K562 (cell line): ENCODE measurements around the gene GZMM. TPM values are rescaled to one million over a fixed set of nuclear protein-coding genes. Genes with fewer than 3 reads are reported as not detected.

ENCODE experiments used
- ASH1L ChIP-seq: fragments of 450-650 bp; IDR thresholded peaks from 2 replicates; pipeline ENCODE4 v1.6.1; 2018; ENCODE audit warnings: borderline replicate concordance, mild to moderate bottlenecking, low read depth; ENCODE audit not compliant: partially characterized antibody
- CBX3 ChIP-seq, 2 experiments: IDR thresholded peaks; 1 replicate in 1 of 2; 2 replicates in 1 of 2; pipeline ENCODE4 v1.6.1; 2012; ENCODE audit warnings: inconsistent platforms in 2 of 2, low read length in 2 of 2, borderline replicate concordance in 1 of 2, control low read depth in 1 of 2
- ELF4 ChIP-seq: fragments of 450-650 bp; formaldehyde crosslinking; IDR thresholded peaks from 2 replicates; pipeline ENCODE4 v1.4.0; 2022; ENCODE audit warnings: missing genetic modification characterization
- FUS ChIP-seq: fragments of 200-400 bp; formaldehyde crosslinking; optimal IDR thresholded peaks from 2 replicates; pipeline ENCODE3; 2017; ENCODE audit warnings: low read depth, low read length
- HNRNPL ChIP-seq: fragments of 200-400 bp; formaldehyde crosslinking; IDR thresholded peaks from 2 replicates; pipeline ENCODE4 v1.6.1; 2017; ENCODE audit warnings: low read depth, mild to moderate bottlenecking, low read length
- MTA1 ChIP-seq: fragments of 450-650 bp; IDR thresholded peaks from 2 replicates; pipeline ENCODE4 v1.6.1; 2017; ENCODE audit warnings: borderline replicate concordance
- NONO ChIP-seq, 2 experiments: fragments of 200-400 bp in 1 of 2; fragments of 450-650 bp in 1 of 2; formaldehyde crosslinking in 1 of 2; IDR thresholded peaks; 2 replicates each; pipeline ENCODE4 v1.6.1; 2017; ENCODE audit warnings: low read depth in 2 of 2, mild to moderate bottlenecking in 2 of 2, moderate library complexity in 2 of 2, low read length in 1 of 2
- PHTF2 ChIP-seq: fragments of 250-450 bp; sonication (Bioruptor Pico); IDR thresholded peaks from 2 replicates; pipeline ENCODE4 v1.5.0; 2021; ENCODE audit warnings: mild to moderate bottlenecking
- PYGO2 ChIP-seq: fragments of 450-650 bp; IDR thresholded peaks from 2 replicates; pipeline ENCODE4 v1.6.1; 2016; ENCODE audit warnings: mild to moderate bottlenecking, missing genetic modification characterization, moderate library complexity, missing compliant biosample characterization
- SRSF9 ChIP-seq: fragments of 200-400 bp; formaldehyde crosslinking; IDR thresholded peaks from 2 replicates; pipeline ENCODE4 v1.6.1; 2017; ENCODE audit warnings: low read depth, low read length, borderline replicate concordance
- TEAD1 ChIP-seq, 2 experiments: fragments of 450-650 bp in 1 of 2; sonication (generic) in 1 of 2; formaldehyde crosslinking; IDR thresholded peaks; 2 replicates each; pipeline versions ENCODE4 v1.4.0 to v1.8.0; 2020 to 2022; ENCODE audit warnings: mild to moderate bottlenecking in 2 of 2, missing genetic modification reagents in 1 of 2
- UBTF ChIP-seq, 2 experiments: IDR thresholded peaks; 2 replicates each; pipeline ENCODE4 v1.6.1; 2012; ENCODE audit warnings: improper control_type of control experiment in 2 of 2, low read depth in 2 of 2, low read length in 2 of 2, borderline replicate concordance in 1 of 2
- ZC3H8 ChIP-seq: fragments of 450-650 bp; IDR thresholded peaks from 2 replicates; pipeline ENCODE4 v1.6.1; 2017
- ZNF23 ChIP-seq: fragments of 250-450 bp; sonication (Bioruptor Pico); IDR thresholded peaks from 2 replicates; pipeline ENCODE4 v1.4.0; 2020; ENCODE audit warnings: mild to moderate bottlenecking
- ZNF324 ChIP-seq: fragments of 250-450 bp; sonication (Bioruptor Pico); IDR thresholded peaks from 2 replicates; pipeline ENCODE4 v1.4.0; 2020; ENCODE audit warnings: mild to moderate bottlenecking
- ZNF77 ChIP-seq: fragments of 250-450 bp; sonication (Bioruptor Pico); IDR thresholded peaks from 2 replicates; pipeline ENCODE4 v1.5.0; 2020
- polyA plus RNA-seq, 8 experiments: library from polyadenylated mRNA; depleted of rRNA in 4 of 8; stranded (reverse) in 5 of 8; unstranded in 3 of 8; fragments of >200 nt; fragmentation: Nextera tagmentation in 2 of 8; fragmentation: Illumina TruSeq in 1 of 8; extraction: Ambion mirVana in 2 of 8; extraction: Trizol in 1 of 8; gene quantifications; 2 replicates each; pipeline versions ENCODE4 v1.2.1 to v1.2.3, GENCODE V29; 2011 to 2014; ENCODE audit warnings: inconsistent platforms in 1 of 8, missing spikeins in 1 of 8
- total RNA-seq, 7 experiments: library from RNA; depleted of rRNA in 6 of 7; stranded (reverse); fragments of >200 nt in 6 of 7; fragmentation: Illumina TruSeq in 2 of 7; extraction: Trizol in 2 of 7; gene quantifications; 2 replicates each; pipeline versions ENCODE4 v1.2.1 to v1.2.3, GENCODE V29; 2011 to 2021; ENCODE audit warnings: low replicate concordance in 1 of 7
- TF ChIP-seq, protein P1 (sequence below): fragments of 450-650 bp; IDR thresholded peaks from 2 replicates; pipeline ENCODE4 v1.6.1; 2014; ENCODE audit warnings: low read depth, mild to moderate bottlenecking, moderate library complexity, borderline replicate concordance
- TF ChIP-seq, protein P2 (sequence below): sonication (generic); formaldehyde crosslinking; IDR thresholded peaks from 2 replicates; pipeline ENCODE4 v1.8.0; 2022; ENCODE audit warnings: mild to moderate bottlenecking, missing genetic modification reagents
- TF ChIP-seq, protein P3 (sequence below): fragments of 250-450 bp; sonication (Bioruptor Pico); IDR thresholded peaks from 2 replicates; pipeline ENCODE4 v1.5.0; 2021; ENCODE audit warnings: mild to moderate bottlenecking, borderline replicate concordance

Gene GZMM
- total and polyA plus RNA-seq, 9 of the 15 experiments (the other 6 are each of a cell fraction or from before 2014, with no cell fraction given), result 0.08 to 2.6 (median 0.70) TPM; not detected in 2

DNA sequence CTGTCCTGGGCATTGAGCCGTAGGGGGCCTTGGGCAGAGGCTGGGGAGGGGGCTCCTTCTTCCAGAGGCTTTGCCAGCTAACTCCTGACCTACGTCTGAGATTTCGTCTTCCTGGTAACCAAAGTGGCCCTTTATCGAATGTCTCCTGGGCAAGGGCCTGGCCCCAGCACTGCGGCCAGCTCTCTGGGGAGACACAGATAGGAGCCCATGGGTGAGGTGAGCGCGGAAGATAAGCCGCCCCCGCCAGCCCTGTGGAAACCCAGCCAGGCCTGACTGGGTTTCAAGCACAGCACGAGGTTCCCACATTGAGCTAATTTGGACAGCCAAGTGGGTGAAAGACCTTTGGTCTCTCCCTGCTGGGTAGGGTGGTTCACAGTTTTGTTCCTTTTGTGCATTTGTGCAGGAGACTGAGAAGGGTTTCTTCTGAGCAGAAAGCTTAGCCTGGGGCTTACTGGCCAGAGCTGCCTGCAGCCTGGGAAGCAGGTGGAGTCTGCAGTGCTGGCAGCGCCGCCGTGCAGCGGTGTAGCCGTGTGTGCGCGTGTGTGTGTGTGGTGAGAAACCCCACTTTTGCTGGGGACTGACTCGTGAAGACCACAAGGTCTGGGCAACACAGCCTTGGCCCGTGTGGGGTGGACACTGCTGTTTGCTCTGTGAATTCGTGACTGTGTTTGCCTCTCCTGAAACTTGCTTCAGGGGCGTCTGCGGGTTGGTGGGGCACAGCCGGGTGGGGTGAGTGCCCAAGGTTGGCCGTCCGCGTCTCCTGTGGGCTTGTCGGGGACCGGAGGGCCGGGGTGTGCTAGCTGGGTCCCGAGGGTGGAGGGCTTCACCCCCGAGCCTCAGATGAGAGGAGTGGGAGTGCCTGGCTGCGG lies 31.0 kb downstream of the GZMM start (continued):
- TF ChIP-seq, protein P1, sequence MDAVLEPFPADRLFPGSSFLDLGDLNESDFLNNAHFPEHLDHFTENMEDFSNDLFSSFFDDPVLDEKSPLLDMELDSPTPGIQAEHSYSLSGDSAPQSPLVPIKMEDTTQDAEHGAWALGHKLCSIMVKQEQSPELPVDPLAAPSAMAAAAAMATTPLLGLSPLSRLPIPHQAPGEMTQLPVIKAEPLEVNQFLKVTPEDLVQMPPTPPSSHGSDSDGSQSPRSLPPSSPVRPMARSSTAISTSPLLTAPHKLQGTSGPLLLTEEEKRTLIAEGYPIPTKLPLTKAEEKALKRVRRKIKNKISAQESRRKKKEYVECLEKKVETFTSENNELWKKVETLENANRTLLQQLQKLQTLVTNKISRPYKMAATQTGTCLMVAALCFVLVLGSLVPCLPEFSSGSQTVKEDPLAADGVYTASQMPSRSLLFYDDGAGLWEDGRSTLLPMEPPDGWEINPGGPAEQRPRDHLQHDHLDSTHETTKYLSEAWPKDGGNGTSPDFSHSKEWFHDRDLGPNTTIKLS, result peak; percentile 29; the same call in 1 of the 2 replicates
- peak; percentile 61 to 66; a peak in 2 of 4 replicates for TF ChIP-seq TEAD1 (CRISPR knock-in tag; IDR thresholded peaks at IDR 0.05)
- no peak for TF ChIP-seq ZNF324
- no peak for TF ChIP-seq PHTF2
- TF ChIP-seq ZNF23, result no peak
- TF ChIP-seq ASH1L, result no peak
- TF ChIP-seq, protein P2, sequence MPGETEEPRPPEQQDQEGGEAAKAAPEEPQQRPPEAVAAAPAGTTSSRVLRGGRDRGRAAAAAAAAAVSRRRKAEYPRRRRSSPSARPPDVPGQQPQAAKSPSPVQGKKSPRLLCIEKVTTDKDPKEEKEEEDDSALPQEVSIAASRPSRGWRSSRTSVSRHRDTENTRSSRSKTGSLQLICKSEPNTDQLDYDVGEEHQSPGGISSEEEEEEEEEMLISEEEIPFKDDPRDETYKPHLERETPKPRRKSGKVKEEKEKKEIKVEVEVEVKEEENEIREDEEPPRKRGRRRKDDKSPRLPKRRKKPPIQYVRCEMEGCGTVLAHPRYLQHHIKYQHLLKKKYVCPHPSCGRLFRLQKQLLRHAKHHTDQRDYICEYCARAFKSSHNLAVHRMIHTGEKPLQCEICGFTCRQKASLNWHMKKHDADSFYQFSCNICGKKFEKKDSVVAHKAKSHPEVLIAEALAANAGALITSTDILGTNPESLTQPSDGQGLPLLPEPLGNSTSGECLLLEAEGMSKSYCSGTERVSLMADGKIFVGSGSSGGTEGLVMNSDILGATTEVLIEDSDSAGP, result no peak
- peak in 1 of 2 experiments; percentile 89; a peak in 1 of 4 replicates for TF ChIP-seq NONO (IDR thresholded peaks at IDR 0.05; ENCODE audit: low read depth in 2 of 2, low read length in 1 of 2)
- no peak for TF ChIP-seq FUS
- TF ChIP-seq PYGO2 (tag), result 0 out of 2 replicates have a peak, but pooled peaks have one; percentile 22
- TF ChIP-seq CBX3 (IDR thresholded peaks at IDR 0.05; ENCODE audit: borderline replicate concordance in 1 of 2, low read length in 2 of 2), result peak in 1 of 2 experiments; percentile 56; a peak in 1 of 3 replicates
- peak in 1 of 2 experiments; percentile 88; a peak in 1 of 4 replicates for TF ChIP-seq UBTF (IDR thresholded peaks at IDR 0.05; ENCODE audit: borderline replicate concordance in 1 of 2, low read depth in 2 of 2, low read length in 2 of 2)
- TF ChIP-seq, protein P3, sequence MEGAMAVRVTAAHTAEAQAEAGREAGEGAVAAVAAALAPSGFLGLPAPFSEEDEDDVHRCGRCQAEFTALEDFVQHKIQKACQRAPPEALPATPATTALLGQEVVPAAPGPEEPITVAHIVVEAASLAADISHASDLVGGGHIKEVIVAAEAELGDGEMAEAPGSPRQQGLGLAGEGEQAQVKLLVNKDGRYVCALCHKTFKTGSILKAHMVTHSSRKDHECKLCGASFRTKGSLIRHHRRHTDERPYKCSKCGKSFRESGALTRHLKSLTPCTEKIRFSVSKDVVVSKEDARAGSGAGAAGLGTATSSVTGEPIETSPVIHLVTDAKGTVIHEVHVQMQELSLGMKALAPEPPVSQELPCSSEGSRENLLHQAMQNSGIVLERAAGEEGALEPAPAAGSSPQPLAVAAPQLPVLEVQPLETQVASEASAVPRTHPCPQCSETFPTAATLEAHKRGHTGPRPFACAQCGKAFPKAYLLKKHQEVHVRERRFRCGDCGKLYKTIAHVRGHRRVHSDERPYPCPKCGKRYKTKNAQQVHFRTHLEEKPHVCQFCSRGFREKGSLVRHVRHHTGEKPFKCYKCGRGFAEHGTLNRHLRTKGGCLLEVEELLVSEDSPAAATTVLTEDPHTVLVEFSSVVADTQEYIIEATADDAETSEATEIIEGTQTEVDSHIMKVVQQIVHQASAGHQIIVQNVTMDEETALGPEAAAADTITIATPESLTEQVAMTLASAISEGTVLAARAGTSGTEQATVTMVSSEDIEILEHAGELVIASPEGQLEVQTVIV (CRISPR knock-in tag), result no peak
- no peak for TF ChIP-seq ZC3H8
- no peak for TF ChIP-seq HNRNPL
- peak; percentile 72; the same call in 1 of the 2 replicates for TF ChIP-seq MTA1
- peak; percentile 37; the same call in 1 of the 2 replicates for TF ChIP-seq ELF4 (CRISPR knock-in tag)
- TF ChIP-seq ZNF77 (CRISPR knock-in tag), result no peak
- no peak for TF ChIP-seq SRSF9
